WTC11 (cell line): ENCODE measurements around the gene AR. TPM values are rescaled to one million over a fixed set of nuclear protein-coding genes. Genes with fewer than 3 reads are reported as not detected.

Experiments
- ATAC-seq: fragments of 200-7000 bp; cut with Tn5 transposase; 2 replicates; pipeline ENCODE4 v1.10.0; 2021; ENCODE audit warnings: mild to moderate bottlenecking, moderate library complexity
- CTCF ChIA-PET: fragments of 300-600 bp; sonication (Branson Sonifier 250); formaldehyde crosslinking; loops from one replicate; lab custom pipeline; 2021; ENCODE audit warnings: antibody characterized with exemption; lab: Charles Lee
- POLR2A ChIA-PET: fragments of 350-600 bp; sonication (Branson Sonifier 250); formaldehyde crosslinking; loops from one replicate; lab custom pipeline; 2021; ENCODE audit warnings: antibody characterized with exemption; lab: Charles Lee
- DNase-seq: peaks from one replicate; pipeline ENCODE4 v3.0.0; 2021; ENCODE audit warnings: low spot score
- H3K27ac Mint-ChIP-seq: 2 replicates; pipeline ENCODE4 v1.8.0; 2021; ENCODE audit warnings: mixed read lengths
- H3K27me3 Mint-ChIP-seq: 2 replicates; pipeline ENCODE4 v1.8.0; 2021; ENCODE audit warnings: low read depth, mild to moderate bottlenecking, moderate library complexity, mixed read lengths
- H3K36me3 Mint-ChIP-seq: 2 replicates; pipeline ENCODE4 v1.8.0; 2021; ENCODE audit warnings: mixed read lengths
- H3K4me1 Mint-ChIP-seq: 2 replicates; pipeline ENCODE4 v1.8.0; 2022; ENCODE audit warnings: mixed read lengths
- H3K4me3 Mint-ChIP-seq: 2 replicates; pipeline ENCODE4 v1.8.0; 2021; ENCODE audit warnings: mild to moderate bottlenecking, moderate library complexity, mixed read lengths
- H3K9me3 Mint-ChIP-seq: 2 replicates; pipeline ENCODE4 v1.8.0; 2021; ENCODE audit warnings: mixed read lengths
- AFF4 ChIP-seq: sonication (generic); formaldehyde crosslinking; IDR thresholded peaks from 2 replicates; pipeline ENCODE4 v1.8.1; 2023; ENCODE audit warnings: mild to moderate bottlenecking, missing genetic modification reagents, borderline replicate concordance
- ATF1 ChIP-seq: sonication (generic); formaldehyde crosslinking; IDR thresholded peaks from 2 replicates; pipeline ENCODE4 v1.8.1; 2023; ENCODE audit warnings: mild to moderate bottlenecking, moderate library complexity, missing genetic modification reagents
- ATF6 ChIP-seq: sonication (generic); formaldehyde crosslinking; IDR thresholded peaks from 2 replicates; pipeline ENCODE4 v1.8.1; 2023; ENCODE audit warnings: mild to moderate bottlenecking, missing genetic modification reagents
- CREM ChIP-seq: sonication (generic); formaldehyde crosslinking; IDR thresholded peaks from 2 replicates; pipeline ENCODE4 v1.8.1; 2022; ENCODE audit warnings: mild to moderate bottlenecking, missing genetic modification reagents, moderate library complexity
- E2F1 ChIP-seq: sonication (generic); formaldehyde crosslinking; IDR thresholded peaks from 2 replicates; pipeline ENCODE4 v1.8.0; 2022; ENCODE audit warnings: mild to moderate bottlenecking, missing genetic modification reagents
- GABPB1 ChIP-seq: sonication (generic); formaldehyde crosslinking; IDR thresholded peaks from 2 replicates; pipeline ENCODE4 v1.8.1; 2023; ENCODE audit warnings: mild to moderate bottlenecking, missing genetic modification reagents
- HMGA2 ChIP-seq: fragments of 250-450 bp; sonication (Bioruptor Pico); IDR thresholded peaks from 2 replicates; pipeline ENCODE4 v1.4.0; 2021; ENCODE audit warnings: mild to moderate bottlenecking, moderate library complexity
- KAT7 ChIP-seq: sonication (generic); formaldehyde crosslinking; IDR thresholded peaks from 2 replicates; pipeline ENCODE4 v1.8.1; 2023; ENCODE audit warnings: missing genetic modification reagents, mild to moderate bottlenecking, borderline replicate concordance
- MLX ChIP-seq: sonication (generic); formaldehyde crosslinking; IDR thresholded peaks from 2 replicates; pipeline ENCODE4 v1.8.1; 2023; ENCODE audit warnings: mild to moderate bottlenecking, missing genetic modification reagents, moderate library complexity
- NFE2L1 ChIP-seq: sonication (generic); formaldehyde crosslinking; IDR thresholded peaks from 2 replicates; pipeline ENCODE4 v1.8.1; 2023; ENCODE audit warnings: missing genetic modification reagents
- PREB ChIP-seq: sonication (generic); formaldehyde crosslinking; IDR thresholded peaks from 2 replicates; pipeline ENCODE4 v1.8.1; 2022; ENCODE audit warnings: mild to moderate bottlenecking, missing genetic modification reagents, moderate library complexity, borderline replicate concordance
- SMAD3 ChIP-seq: sonication (generic); formaldehyde crosslinking; IDR thresholded peaks from 2 replicates; pipeline ENCODE4 v1.8.0; 2022; ENCODE audit warnings: missing genetic modification reagents, mild to moderate bottlenecking, borderline replicate concordance
- STAT6 ChIP-seq: sonication (generic); formaldehyde crosslinking; conservative IDR thresholded peaks from 2 replicates; pipeline ENCODE4 v1.8.1; 2023; ENCODE audit warnings: mild to moderate bottlenecking, low read depth, missing genetic modification reagents, moderate library complexity
- USF1 ChIP-seq: sonication (generic); formaldehyde crosslinking; IDR thresholded peaks from 2 replicates; pipeline ENCODE4 v1.8.0; 2022; ENCODE audit warnings: mild to moderate bottlenecking, missing genetic modification reagents
- ZBTB43 ChIP-seq: sonication (generic); formaldehyde crosslinking; IDR thresholded peaks from 2 replicates; pipeline ENCODE4 v1.8.1; 2023; ENCODE audit warnings: mild to moderate bottlenecking, missing genetic modification reagents
- ZNF263 ChIP-seq: sonication (generic); formaldehyde crosslinking; IDR thresholded peaks from 2 replicates; pipeline ENCODE4 v1.8.1; 2022; ENCODE audit warnings: low read depth, mild to moderate bottlenecking, moderate library complexity, missing genetic modification reagents
- ZNF416 ChIP-seq: fragments of 250-450 bp; sonication (Bioruptor Pico); IDR thresholded peaks from 2 replicates; pipeline ENCODE4 v1.9.0; 2021; ENCODE audit warnings: mild to moderate bottlenecking, inconsistent platforms
- ZNF532 ChIP-seq: fragments of 250-450 bp; sonication (Bioruptor Pico); IDR thresholded peaks from 2 replicates; pipeline ENCODE4 v1.9.0; 2021; ENCODE audit warnings: mild to moderate bottlenecking, borderline replicate concordance
- total RNA-seq: library from RNA; stranded (reverse); gene quantifications from 3 replicates; pipeline ENCODE4 v1.2.3, GENCODE V29; 2021

The AR gene
- total RNA-seq, 1 experiment from 2014 or later = 10.3 TPM

- TF ChIP-seq PREB (CRISPR knock-in tag) (no peak), ZNF263 (CRISPR knock-in tag) (no peak), AFF4 (no peak), SMAD3 (CRISPR knock-in tag) (no peak), ATF6 (CRISPR knock-in tag) (no peak), ZNF416 (no peak), ZNF532 (CRISPR knock-in tag) (no peak), E2F1 (CRISPR knock-in tag) (no peak), CREM (CRISPR knock-in tag) (no peak), GABPB1 (CRISPR knock-in tag) (no peak), HMGA2 (CRISPR knock-in tag) (no peak), USF1 (CRISPR knock-in tag) (no peak)
- TF ChIP-seq, all 79 proteins: peak for 0
These were observed 78.3 kb downstream of the AR start (continued) for GRCh38 chrX:67622053-67622585.

- no peak overlapping the region for H3K4me3 Mint-ChIP-seq
- TF ChIP-seq ZBTB43 (CRISPR knock-in tag) (no peak), NFE2L1 (CRISPR knock-in tag) (no peak), KAT7 (CRISPR knock-in tag) (no peak), STAT6 (no peak), MLX (no peak), ATF1 (no peak)
- peaks cover 3% of the 10 kb centered on the region; the same call in 1 of the 2 replicates for H3K4me1 Mint-ChIP-seq
- H3K27ac Mint-ChIP-seq = no peak overlapping the region
- DNase-seq = no peak
- no peaks in the 10 kb centered on the region; the same call in 1 of the 2 replicates for H3K36me3 Mint-ChIP-seq
- CTCF ChIA-PET = no interaction called here
- H3K9me3 Mint-ChIP-seq = no peaks in the 10 kb centered on the region
- POLR2A ChIA-PET = no interaction called here
- no peak for ATAC-seq
- H3K27me3 Mint-ChIP-seq = no peaks in the 10 kb centered on the region
These were observed 80.5 kb downstream of the AR start for GRCh38 chrX:67624325-67624724.
